ENCODE data around the gene CACTIN. TPM values are rescaled to one million over a fixed set of nuclear protein-coding genes. Genes with fewer than 3 reads are reported as not detected.
A peak's percentile ranks its signal among the peaks of the same experiment; 100 is the strongest.

CACTIN gene
- total RNA-seq, 3 donors from 2014 or later = 22.4 to 26.8 (median 22.6) TPM

DNA sequence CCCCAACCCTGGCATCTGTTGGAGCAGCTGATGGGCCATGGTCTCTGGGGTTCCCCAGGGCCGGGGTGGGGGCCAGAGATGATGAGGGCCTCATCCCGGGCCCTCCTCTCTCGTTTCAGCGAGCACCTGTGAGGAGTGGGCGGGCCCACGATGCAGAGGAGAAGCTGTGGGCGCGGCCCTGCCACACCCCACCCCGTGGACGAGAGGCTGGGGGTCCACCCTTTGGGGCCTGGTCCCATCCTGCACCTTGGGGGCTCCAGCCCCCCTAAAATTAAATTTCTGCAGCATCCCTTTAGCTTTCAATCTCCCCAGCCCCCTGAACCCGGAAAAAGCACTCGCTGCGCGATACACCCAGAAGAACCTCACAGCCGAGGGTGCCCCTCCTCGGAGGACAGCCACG, 48.2 kb downstream of the CACTIN start:
- TF ChIP-seq, protein P1, sequence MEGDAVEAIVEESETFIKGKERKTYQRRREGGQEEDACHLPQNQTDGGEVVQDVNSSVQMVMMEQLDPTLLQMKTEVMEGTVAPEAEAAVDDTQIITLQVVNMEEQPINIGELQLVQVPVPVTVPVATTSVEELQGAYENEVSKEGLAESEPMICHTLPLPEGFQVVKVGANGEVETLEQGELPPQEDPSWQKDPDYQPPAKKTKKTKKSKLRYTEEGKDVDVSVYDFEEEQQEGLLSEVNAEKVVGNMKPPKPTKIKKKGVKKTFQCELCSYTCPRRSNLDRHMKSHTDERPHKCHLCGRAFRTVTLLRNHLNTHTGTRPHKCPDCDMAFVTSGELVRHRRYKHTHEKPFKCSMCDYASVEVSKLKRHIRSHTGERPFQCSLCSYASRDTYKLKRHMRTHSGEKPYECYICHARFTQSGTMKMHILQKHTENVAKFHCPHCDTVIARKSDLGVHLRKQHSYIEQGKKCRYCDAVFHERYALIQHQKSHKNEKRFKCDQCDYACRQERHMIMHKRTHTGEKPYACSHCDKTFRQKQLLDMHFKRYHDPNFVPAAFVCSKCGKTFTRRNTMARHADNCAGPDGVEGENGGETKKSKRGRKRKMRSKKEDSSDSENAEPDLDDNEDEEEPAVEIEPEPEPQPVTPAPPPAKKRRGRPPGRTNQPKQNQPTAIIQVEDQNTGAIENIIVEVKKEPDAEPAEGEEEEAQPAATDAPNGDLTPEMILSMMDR (IDR thresholded peaks at IDR 0.05) = no peak
- Histone ChIP-seq H3K4me1 (ENCODE audit: low read depth) (peaks cover 21% of the 10 kb centered on the region), H3K9me3 (no peaks in the 10 kb centered on the region), H3K4me3 (no peak overlapping the region), H3K36me3 (ENCODE audit: low read depth) (no peaks in the 10 kb centered on the region)
- intact Hi-C loops (cut with DNase I, micrococcal nuclease) = no loop called here
- DNase-seq (peak in 2 of 3 donors; percentile 11 to 48), ATAC-seq (no peak)

DNA sequence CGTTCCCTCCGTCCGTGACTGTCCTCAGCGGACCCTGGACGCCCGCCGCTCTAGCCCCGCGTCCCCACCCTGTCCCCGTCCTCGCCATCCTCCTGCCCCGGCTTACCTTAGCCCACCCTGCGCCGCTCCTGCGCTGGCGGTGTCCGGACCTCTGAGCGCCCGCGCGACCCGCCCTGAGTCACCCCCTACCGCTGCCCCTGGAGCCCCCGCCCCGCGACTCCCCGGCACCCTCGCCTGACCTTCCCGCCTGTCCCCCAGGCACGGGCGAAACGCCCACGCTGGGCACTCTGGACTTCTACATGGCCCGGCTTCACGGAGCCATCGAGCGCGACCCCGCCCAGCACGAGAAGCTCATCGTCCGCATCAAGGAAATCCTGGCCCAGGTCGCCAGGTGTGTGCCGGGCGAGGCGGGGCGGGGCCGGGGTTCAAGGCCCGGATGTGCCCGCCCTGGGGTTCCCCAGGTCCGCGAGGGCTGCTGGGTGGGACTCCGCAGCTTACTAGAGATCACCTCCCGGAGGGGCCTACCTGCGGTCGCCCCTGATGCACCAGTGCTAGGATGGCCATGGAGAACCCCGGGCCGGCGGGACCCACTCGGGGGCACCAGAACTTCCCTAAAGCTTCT, 48.8 kb downstream of the CACTIN start:
- ATAC-seq (peak; percentile 66), DNase-seq (peak; percentile 76 to 87 (median 84))
- TF ChIP-seq, protein P1 (IDR thresholded peaks at IDR 0.05) = no peak
- H3K4me1 ChIP-seq (ENCODE audit: low read depth) = peaks cover 21% of the 10 kb centered on the region
- intact Hi-C loops (cut with DNase I, micrococcal nuclease) = no loop called here
- no peaks in the 10 kb centered on the region for H3K9me3 ChIP-seq
- no peaks in the 10 kb centered on the region for H3K36me3 ChIP-seq (ENCODE audit: low read depth)
- H3K4me3 ChIP-seq = no peak overlapping the region

DNA sequence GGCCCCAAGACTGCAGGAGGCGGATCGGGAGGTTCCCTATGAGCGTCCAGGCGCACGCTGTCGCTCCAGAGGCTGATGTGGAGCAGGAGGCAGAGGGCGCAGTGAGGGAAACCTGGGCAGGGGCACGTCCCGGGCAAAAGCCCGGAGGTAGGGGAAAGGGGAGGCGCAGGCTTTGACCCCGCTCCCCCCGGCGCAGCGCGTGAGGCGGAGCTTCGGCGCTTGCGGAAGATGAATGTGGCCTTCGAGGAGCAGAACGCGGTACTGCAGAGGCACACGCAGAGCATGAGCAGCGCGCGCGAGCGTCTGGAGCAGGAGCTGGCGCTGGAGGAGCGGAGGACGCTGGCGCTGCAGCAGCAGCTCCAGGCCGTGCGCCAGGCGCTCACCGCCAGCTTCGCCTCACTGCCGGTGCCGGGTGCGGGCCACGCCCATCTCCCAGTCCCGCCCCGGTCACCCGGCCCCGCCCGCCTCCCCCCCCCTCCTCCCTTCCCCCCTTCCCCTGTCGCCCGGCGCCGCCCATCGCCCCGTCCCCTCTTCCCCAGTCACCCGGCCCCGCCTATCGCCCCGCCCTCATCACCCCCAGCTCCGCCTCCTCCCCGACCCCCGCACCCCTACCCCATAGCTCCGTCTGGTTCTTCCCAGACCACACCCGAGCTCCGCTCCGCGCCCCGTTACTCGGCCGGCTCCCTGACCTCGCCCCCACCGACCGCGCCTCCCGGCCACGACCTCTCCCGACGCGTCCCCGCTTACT, 49.7 kb downstream of the CACTIN start:
- Histone ChIP-seq H3K9me3 (no peaks in the 10 kb centered on the region), H3K4me1 (ENCODE audit: low read depth) (peaks cover 26% of the 10 kb centered on the region), H3K4me3 (no peak overlapping the region), H3K36me3 (ENCODE audit: low read depth) (no peaks in the 10 kb centered on the region)
- intact Hi-C loops (cut with DNase I, micrococcal nuclease) = no loop called here
- DNase-seq = peak; percentile 38 to 78 (median 77)
- TF ChIP-seq, protein P1 (IDR thresholded peaks at IDR 0.05) = no peak
- peak; percentile 22 for ATAC-seq

DNA sequence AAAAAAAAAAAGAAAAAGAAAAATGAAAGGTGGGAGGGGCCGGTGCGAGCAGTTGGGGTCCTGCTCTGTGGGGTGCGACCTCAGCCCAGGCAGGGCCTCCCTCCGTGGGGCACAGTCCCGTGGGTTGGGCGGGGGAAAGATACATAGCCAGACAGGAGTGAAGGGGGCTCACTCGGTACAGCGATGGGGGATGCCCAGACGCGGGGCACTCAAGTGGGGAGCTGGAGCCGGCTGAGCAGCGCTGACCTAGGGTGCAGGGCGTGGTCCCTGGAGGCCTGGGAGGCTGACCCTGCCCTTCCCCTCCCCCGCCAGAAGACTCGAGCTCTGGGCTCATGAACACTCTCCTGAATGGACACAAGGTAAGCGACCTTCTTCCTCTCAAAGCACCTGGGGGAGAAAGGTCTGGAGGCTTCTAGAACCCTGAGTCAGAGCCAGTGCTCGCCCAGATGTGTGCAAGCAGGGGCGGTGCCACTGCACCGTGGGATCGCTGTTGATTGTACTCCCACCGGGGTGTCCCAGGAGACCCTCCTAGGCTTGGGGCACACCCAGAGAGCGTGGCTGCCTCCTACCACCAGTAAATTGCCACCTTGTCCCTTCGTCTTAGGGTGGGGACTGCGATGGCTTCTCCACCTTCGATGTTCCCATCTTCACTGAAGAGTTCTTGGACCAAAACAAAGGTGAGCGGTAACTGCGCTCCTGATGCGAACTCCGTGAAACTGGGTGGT, 50.5 kb downstream of the CACTIN start:
- Histone ChIP-seq H3K36me3 (ENCODE audit: low read depth) (no peaks in the 10 kb centered on the region), H3K4me1 (ENCODE audit: low read depth) (peaks cover 30% of the 10 kb centered on the region), H3K9me3 (no peaks in the 10 kb centered on the region), H3K4me3 (no peak overlapping the region)
- TF ChIP-seq, protein P1 (IDR thresholded peaks at IDR 0.05) = no peak
- intact Hi-C loops (cut with DNase I, micrococcal nuclease) = no loop called here
- ATAC-seq (no peak), DNase-seq (peak in 2 of 3 donors; percentile 32 to 61)

DNA sequence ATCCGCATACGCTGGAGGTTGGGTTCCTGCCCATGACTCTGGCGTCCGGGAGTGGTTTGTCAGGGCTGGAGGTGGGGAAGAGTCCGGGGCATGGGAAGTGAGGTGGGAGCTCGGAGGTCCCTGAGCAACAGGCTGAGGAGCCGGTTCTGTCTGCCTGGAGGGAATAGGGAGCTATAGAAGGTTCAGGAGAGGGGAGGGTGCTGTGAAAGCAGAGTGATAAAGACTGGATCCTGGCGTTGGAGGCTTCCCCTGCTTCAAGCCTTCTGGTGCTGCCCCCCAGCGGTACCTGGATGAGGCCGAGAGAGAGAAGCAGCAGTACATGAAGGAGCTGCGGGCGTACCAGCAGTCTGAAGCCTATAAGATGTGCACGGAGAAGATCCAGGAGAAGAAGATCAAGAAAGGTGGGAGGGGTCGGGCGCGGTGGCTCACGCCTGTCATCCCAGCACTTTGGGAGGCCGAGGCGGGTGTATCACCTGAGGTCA, 51.3 kb downstream of the CACTIN start:
- intact Hi-C loops (cut with DNase I, micrococcal nuclease) = no loop called here
- peaks cover 32% of the 10 kb centered on the region for H3K4me1 ChIP-seq (ENCODE audit: low read depth)
- no peaks in the 10 kb centered on the region for H3K36me3 ChIP-seq (ENCODE audit: low read depth)
- ATAC-seq (no peak), DNase-seq (peak in 1 of 3 donors; percentile 36)
- TF ChIP-seq, protein P1 (IDR thresholded peaks at IDR 0.05) = no peak
- no peaks in the 10 kb centered on the region for H3K9me3 ChIP-seq
- no peak overlapping the region for H3K4me3 ChIP-seq

Data from mucosa of descending colon (tissue), 3 donors.